Gastroesophageal sphincter (tissue), 4 donors: ENCODE results near the gene LONRF2. TPM values are rescaled to one million over a fixed set of nuclear protein-coding genes. Genes with fewer than 3 reads are reported as not detected.

Experiments
- ATAC-seq: fragments of 150-250 bp; one replicate; pipeline ENCODE4 v1.9.1; 2016; ENCODE audit warnings: mild to moderate bottlenecking, moderate library complexity
- H3K27ac ChIP-seq, 4 donors: fragments of 200-600 bp; sonication (generic) in 3 of 4; 1 replicate in 3 of 4; 2 replicates in 1 of 4; pipeline ENCODE4 v1.5.1; 2016 to 2019
- H3K27me3 ChIP-seq: fragments of 200-600 bp; sonication (generic); one replicate; pipeline ENCODE4 v1.5.1; 2019
- H3K36me3 ChIP-seq, 2 donors: fragments of 200-600 bp; sonication (generic); one replicate each; pipeline ENCODE4 v1.5.1; 2019; ENCODE audit warnings: control low read depth in 1 of 2
- H3K4me1 ChIP-seq, 3 donors: fragments of 200-600 bp; sonication (generic); 1 replicate in 2 of 3; 2 replicates in 1 of 3; pipeline ENCODE4 v1.5.1; 2016 to 2019; ENCODE audit warnings: control low read depth in 2 of 3
- H3K4me3 ChIP-seq, 2 donors: fragments of 200-600 bp; sonication (generic); one replicate each; pipeline ENCODE4 v1.5.1; 2019; ENCODE audit warnings: mild to moderate bottlenecking in 1 of 2, moderate library complexity in 1 of 2
- H3K9me3 ChIP-seq, 3 donors: fragments of 200-600 bp; sonication (generic); one replicate each; pipeline ENCODE4 v1.5.1; 2017 to 2019; ENCODE audit warnings: control low read depth in 2 of 3
- CTCF ChIP-seq, 4 experiments: fragments of 200-600 bp in 2 of 4; fragments of 450-650 bp in 2 of 4; sonication (generic) in 1 of 4; IDR thresholded peaks; one replicate each; pipeline ENCODE4 v1.5.1; 2017 to 2019; ENCODE audit warnings: antibody characterized with exemption in 4 of 4, mild to moderate bottlenecking in 2 of 4, moderate library complexity in 2 of 4
- EP300 ChIP-seq: sonication (generic); formaldehyde crosslinking; IDR thresholded peaks from one replicate; pipeline ENCODE4 v1.6.1; 2017; ENCODE audit warnings: antibody characterized with exemption, mild to moderate bottlenecking
- POLR2A ChIP-seq, 2 donors: fragments of 450-650 bp; IDR thresholded peaks; one replicate each; pipeline ENCODE4 v1.6.1; 2017; ENCODE audit warnings: antibody characterized with exemption in 2 of 2, mild to moderate bottlenecking in 2 of 2, moderate library complexity in 1 of 2
- POLR2AphosphoS5 ChIP-seq: sonication (generic); formaldehyde crosslinking; IDR thresholded peaks from one replicate; pipeline ENCODE4 v1.6.1; 2017; ENCODE audit warnings: antibody characterized with exemption
- WGBS, 2 donors: methylation state at CpG; one replicate each; pipeline ENCODE4 v1.1.5; 2018; ENCODE audit warnings: low coverage in 1 of 2; 5-methylcytosine and 5-hydroxymethylcytosine counted together
- total RNA-seq, 4 donors: library from RNA; depleted of rRNA; stranded (reverse); fragments of >200 nt; gene quantifications; one replicate each; pipeline ENCODE4 v1.1.0, GENCODE V29; 2016

LONRF2 gene
- total RNA-seq, 4 donors from 2014 or later = 23.8 to 74.6 (median 51.0) TPM

GRCh38 chr2:100339823-100340222, 17.5 kb upstream of the LONRF2 start:
- no peaks in the 10 kb centered on the region for H3K9me3 ChIP-seq
- H3K36me3 ChIP-seq = no peaks in the 10 kb centered on the region
- TF ChIP-seq POLR2AphosphoS5 (no peak), POLR2A (IDR thresholded peaks at IDR 0.05) (no peak), CTCF (IDR thresholded peaks at IDR 0.05) (no peak), EP300 (no peak)
- peaks cover 8% of the 10 kb centered on the region for H3K27me3 ChIP-seq
- WGBS, 2 donors = 80% methylated on average over 1 of the region's 5 CpGs; no CpG with 5 or more reads in 1 of the 2 donors
- no peak overlapping the region for H3K4me3 ChIP-seq
- no peak overlapping the region for H3K27ac ChIP-seq
- no peaks in the 10 kb centered on the region for H3K4me1 ChIP-seq
- ATAC-seq = no peak

- WGBS, 2 donors = 80 to 96% methylated on average over 2 of the region's 2 CpGs
- no peak overlapping the region for H3K27ac ChIP-seq
- no peaks in the 10 kb centered on the region for H3K4me1 ChIP-seq
- no peaks in the 10 kb centered on the region for H3K9me3 ChIP-seq
- H3K36me3 ChIP-seq = no peaks in the 10 kb centered on the region
- ATAC-seq = no peak
- no peak overlapping the region for H3K4me3 ChIP-seq
- H3K27me3 ChIP-seq = peaks cover 13% of the 10 kb centered on the region
- TF ChIP-seq EP300 (no peak), POLR2AphosphoS5 (no peak), POLR2A (IDR thresholded peaks at IDR 0.05) (no peak), CTCF (IDR thresholded peaks at IDR 0.05) (no peak)
Observed at GRCh38 chr2:100334929-100335328, 12.6 kb upstream of the LONRF2 start.

- Histone ChIP-seq H3K4me1 (peaks cover 0 to 5% (median under 1%) of the 10 kb centered on the region in 3 donors), H3K36me3 (no peaks in the 10 kb centered on the region), H3K27ac (no peak overlapping the region), H3K9me3 (no peaks in the 10 kb centered on the region), H3K27me3 (peaks cover 5% of the 10 kb centered on the region), H3K4me3 (no peak overlapping the region)
- TF ChIP-seq EP300 (no peak), POLR2AphosphoS5 (no peak), CTCF (IDR thresholded peaks at IDR 0.05) (no peak), POLR2A (IDR thresholded peaks at IDR 0.05) (no peak)
- no peak for ATAC-seq
- 93 to 95% methylated on average over 4 of the region's 4 CpGs for WGBS, 2 donors
Observed at GRCh38 chr2:100327742-100328141, 5.4 kb upstream of the LONRF2 start.

DNA sequence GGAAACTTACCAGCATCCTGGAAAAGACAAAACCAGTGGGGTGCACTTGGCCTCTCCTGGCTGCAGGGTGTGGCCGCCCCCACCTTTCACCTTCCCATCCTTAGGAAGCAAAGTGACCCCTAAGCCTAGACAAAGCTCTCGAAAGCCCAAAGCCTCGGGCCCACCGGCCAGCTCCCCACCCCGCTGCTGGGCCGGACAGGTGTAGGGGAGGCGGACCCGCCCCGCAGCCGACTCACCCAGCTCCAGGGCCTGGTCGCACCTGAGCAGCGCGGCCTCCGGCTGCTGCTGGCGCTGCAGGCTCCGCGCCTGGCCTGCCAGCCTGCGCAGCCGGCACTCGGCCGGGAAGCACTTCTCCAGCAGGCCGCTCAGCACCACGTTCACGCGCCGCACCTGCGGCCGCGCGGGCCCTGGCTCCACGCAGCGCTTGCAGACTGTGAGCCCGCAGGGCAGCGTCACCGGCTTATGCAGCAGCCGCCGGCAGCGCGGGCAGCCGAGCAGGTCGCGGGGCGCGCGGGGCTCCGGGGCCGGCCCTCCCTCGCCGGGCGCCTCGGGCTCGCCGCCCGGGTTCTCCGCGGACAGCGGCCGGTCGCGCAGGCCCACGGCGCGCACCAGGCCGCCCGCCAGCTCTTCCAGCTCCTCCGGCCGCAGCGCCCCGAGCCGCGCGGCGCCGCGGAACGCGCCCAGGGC, 979 bp downstream of the LONRF2 start:
- H3K9me3 ChIP-seq = peaks cover 0 to 7% (median 0%) of the 10 kb centered on the region in 3 donors
- peak; percentile 63 for ATAC-seq
- no peaks in the 10 kb centered on the region for H3K36me3 ChIP-seq
- H3K4me1 ChIP-seq = peaks cover 0 to 33% (median 2%) of the 10 kb centered on the region in 3 donors
- peaks cover 14% of the 10 kb centered on the region for H3K27me3 ChIP-seq
- no CpG with 5 or more reads among the region's 77 CpGs for WGBS, 2 donors
- TF ChIP-seq CTCF (IDR thresholded peaks at IDR 0.05) (peak in 3 of 4 experiments; percentile 46 to 57 (median 55)), POLR2AphosphoS5 (no peak), POLR2A (IDR thresholded peaks at IDR 0.05) (peak; percentile 22 to 27), EP300 (no peak)
- H3K27ac ChIP-seq = peak overlapping the region; percentile 47 to 96 (median 86)
- peak overlapping the region; percentile 54 to 75 for H3K4me3 ChIP-seq
